ENCODE measurements around the gene ZNF385B. TPM values are rescaled to one million over a fixed set of nuclear protein-coding genes. Genes with fewer than 3 reads are reported as not detected.

ZNF385B gene
- total RNA-seq, 1 experiment from 2014 or later, result 9.3 TPM

DNA sequence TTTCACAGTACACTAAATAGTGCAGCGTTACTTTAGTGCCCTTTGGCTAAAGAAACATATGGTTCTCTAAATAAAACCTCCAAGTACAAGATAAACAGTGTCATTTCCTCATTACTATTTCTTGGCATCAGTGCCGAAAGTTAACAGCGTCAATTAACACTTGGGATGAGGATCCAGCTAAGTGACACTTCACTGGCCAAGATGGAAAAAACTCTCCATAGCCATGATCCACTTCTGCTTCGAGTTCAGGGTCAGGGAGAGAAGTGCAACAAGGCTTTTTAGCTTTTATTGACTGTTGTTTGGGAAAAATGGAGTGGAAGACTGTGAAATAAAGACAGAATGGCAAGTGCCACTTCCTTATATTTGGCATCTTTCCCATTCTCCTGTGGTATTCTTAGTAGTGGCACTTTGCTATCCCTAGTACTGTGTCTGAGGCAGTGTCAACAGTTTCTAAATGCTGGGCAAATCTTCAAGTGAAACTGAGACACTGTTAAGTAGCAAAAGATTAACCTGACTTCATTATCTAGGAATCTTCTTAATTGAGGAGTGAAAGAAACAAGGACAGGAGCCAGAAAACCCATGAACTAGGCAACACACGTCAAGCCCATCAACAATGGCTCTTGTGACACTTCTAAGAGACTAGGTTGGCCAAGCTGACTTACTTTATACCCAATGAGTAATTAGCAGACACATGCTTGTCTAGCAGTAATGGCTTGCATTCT, 374.2 kb downstream of the ZNF385B start:
- DNase-seq (ENCODE audit: low read depth, low spot score) (no peak), ATAC-seq (no peak)
- no TSS peak for BruUV-seq (replicated peaks)
- no peak overlapping the region for H3K4me3 ChIP-seq (replicated peaks in 1 of 2; ENCODE audit: low read depth in 1 of 2, low read length in 2 of 2)
- H3K27ac ChIP-seq (ENCODE audit: low read depth, low read length), result no peak overlapping the region
- POLR2A ChIA-PET, result no interaction called here
- RAD21 ChIA-PET (ENCODE audit: low non-redundant PET in 1 of 2, low total read pairs in 2 of 2, uncharacterized antibody in 2 of 2, unreplicated experiment in 2 of 2), result no interaction called here
- H4K20me1 ChIP-seq (ENCODE audit: insufficient read depth), result no peaks in the 10 kb centered on the region
- intact Hi-C loops (cut with micrococcal nuclease), result no loop called here
- H3K36me3 ChIP-seq (ENCODE audit: control insufficient read depth in 1 of 2, insufficient read depth in 2 of 2, low read length in 2 of 2), result no peaks in the 10 kb centered on the region
- H3K4me1 ChIP-seq (ENCODE audit: control insufficient read depth in 1 of 2, insufficient read depth in 2 of 2, low read length in 2 of 2), result no peaks in the 10 kb centered on the region
- CTCF ChIA-PET, result no interaction called here
- no peaks in the 10 kb centered on the region for H3K79me2 ChIP-seq (ENCODE audit: insufficient read depth, low read length)
- 0 out of 2 replicates have a peak, but pooled peaks cover 4% of the 10 kb centered on the region for H3K9me2 ChIP-seq (ENCODE audit: insufficient read depth)
- no peak for TF ChIP-seq POLR2AphosphoS5 (IDR thresholded peaks at IDR 0.05; ENCODE audit: low read depth, low read length)
- TF ChIP-seq CEBPB (IDR thresholded peaks at IDR 0.05; ENCODE audit: low read depth), result no peak
- TF ChIP-seq RAD21 (IDR thresholded peaks at IDR 0.05; ENCODE audit: low read depth), result no peak
- TF ChIP-seq, protein P1, sequence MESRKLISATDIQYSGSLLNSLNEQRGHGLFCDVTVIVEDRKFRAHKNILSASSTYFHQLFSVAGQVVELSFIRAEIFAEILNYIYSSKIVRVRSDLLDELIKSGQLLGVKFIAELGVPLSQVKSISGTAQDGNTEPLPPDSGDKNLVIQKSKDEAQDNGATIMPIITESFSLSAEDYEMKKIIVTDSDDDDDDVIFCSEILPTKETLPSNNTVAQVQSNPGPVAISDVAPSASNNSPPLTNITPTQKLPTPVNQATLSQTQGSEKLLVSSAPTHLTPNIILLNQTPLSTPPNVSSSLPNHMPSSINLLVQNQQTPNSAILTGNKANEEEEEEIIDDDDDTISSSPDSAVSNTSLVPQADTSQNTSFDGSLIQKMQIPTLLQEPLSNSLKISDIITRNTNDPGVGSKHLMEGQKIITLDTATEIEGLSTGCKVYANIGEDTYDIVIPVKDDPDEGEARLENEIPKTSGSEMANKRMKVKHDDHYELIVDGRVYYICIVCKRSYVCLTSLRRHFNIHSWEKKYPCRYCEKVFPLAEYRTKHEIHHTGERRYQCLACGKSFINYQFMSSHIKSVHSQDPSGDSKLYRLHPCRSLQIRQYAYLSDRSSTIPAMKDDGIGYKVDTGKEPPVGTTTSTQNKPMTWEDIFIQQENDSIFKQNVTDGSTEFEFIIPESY (IDR thresholded peaks at IDR 0.05; ENCODE audit: extremely low read depth, insufficient replicate concordance, low read length), result no peak
- TF ChIP-seq, protein P2, sequence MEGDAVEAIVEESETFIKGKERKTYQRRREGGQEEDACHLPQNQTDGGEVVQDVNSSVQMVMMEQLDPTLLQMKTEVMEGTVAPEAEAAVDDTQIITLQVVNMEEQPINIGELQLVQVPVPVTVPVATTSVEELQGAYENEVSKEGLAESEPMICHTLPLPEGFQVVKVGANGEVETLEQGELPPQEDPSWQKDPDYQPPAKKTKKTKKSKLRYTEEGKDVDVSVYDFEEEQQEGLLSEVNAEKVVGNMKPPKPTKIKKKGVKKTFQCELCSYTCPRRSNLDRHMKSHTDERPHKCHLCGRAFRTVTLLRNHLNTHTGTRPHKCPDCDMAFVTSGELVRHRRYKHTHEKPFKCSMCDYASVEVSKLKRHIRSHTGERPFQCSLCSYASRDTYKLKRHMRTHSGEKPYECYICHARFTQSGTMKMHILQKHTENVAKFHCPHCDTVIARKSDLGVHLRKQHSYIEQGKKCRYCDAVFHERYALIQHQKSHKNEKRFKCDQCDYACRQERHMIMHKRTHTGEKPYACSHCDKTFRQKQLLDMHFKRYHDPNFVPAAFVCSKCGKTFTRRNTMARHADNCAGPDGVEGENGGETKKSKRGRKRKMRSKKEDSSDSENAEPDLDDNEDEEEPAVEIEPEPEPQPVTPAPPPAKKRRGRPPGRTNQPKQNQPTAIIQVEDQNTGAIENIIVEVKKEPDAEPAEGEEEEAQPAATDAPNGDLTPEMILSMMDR (IDR thresholded peaks at IDR 0.05 in 2 of 3, conservative IDR thresholded peaks at IDR 0.05 in 1 of 3; ENCODE audit: borderline replicate concordance in 1 of 3, insufficient read depth in 1 of 3, low read depth in 2 of 3, low read length in 2 of 3), result no peak
- TF ChIP-seq ZFX (IDR thresholded peaks at IDR 0.05), result no peak
- TF ChIP-seq FOSL1 (IDR thresholded peaks at IDR 0.05; ENCODE audit: low read depth), result no peak
- TF ChIP-seq SRF (IDR thresholded peaks at IDR 0.05; ENCODE audit: low read depth), result no peak
- no peak for TF ChIP-seq POLR2A (IDR thresholded peaks at IDR 0.05; ENCODE audit: borderline replicate concordance, extremely low read depth, insufficient read depth, insufficient read length)
- TF ChIP-seq, protein P3, sequence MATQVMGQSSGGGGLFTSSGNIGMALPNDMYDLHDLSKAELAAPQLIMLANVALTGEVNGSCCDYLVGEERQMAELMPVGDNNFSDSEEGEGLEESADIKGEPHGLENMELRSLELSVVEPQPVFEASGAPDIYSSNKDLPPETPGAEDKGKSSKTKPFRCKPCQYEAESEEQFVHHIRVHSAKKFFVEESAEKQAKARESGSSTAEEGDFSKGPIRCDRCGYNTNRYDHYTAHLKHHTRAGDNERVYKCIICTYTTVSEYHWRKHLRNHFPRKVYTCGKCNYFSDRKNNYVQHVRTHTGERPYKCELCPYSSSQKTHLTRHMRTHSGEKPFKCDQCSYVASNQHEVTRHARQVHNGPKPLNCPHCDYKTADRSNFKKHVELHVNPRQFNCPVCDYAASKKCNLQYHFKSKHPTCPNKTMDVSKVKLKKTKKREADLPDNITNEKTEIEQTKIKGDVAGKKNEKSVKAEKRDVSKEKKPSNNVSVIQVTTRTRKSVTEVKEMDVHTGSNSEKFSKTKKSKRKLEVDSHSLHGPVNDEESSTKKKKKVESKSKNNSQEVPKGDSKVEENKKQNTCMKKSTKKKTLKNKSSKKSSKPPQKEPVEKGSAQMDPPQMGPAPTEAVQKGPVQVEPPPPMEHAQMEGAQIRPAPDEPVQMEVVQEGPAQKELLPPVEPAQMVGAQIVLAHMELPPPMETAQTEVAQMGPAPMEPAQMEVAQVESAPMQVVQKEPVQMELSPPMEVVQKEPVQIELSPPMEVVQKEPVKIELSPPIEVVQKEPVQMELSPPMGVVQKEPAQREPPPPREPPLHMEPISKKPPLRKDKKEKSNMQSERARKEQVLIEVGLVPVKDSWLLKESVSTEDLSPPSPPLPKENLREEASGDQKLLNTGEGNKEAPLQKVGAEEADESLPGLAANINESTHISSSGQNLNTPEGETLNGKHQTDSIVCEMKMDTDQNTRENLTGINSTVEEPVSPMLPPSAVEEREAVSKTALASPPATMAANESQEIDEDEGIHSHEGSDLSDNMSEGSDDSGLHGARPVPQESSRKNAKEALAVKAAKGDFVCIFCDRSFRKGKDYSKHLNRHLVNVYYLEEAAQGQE (IDR thresholded peaks at IDR 0.05; ENCODE audit: low read depth), result no peak
- no peak for TF ChIP-seq TCF7L2 (IDR thresholded peaks at IDR 0.05; ENCODE audit: borderline replicate concordance, extremely low read depth, insufficient read depth, insufficient read length)
- no peak for TF ChIP-seq SP1 (IDR thresholded peaks at IDR 0.05; ENCODE audit: low read depth)
- TF ChIP-seq, protein P4, sequence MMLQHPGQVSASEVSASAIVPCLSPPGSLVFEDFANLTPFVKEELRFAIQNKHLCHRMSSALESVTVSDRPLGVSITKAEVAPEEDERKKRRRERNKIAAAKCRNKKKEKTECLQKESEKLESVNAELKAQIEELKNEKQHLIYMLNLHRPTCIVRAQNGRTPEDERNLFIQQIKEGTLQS (IDR thresholded peaks at IDR 0.05), result no peak
- no peak for TF ChIP-seq JUND (IDR thresholded peaks at IDR 0.05)
- no peak for TF ChIP-seq ELF1 (IDR thresholded peaks at IDR 0.05; ENCODE audit: borderline replicate concordance, low read depth)
- no peak for TF ChIP-seq EZH2phosphoT487 (IDR thresholded peaks at IDR 0.05; ENCODE audit: borderline replicate concordance)
- no peak for TF ChIP-seq EZH2 (IDR thresholded peaks at IDR 0.05)
- H3K9ac ChIP-seq (ENCODE audit: low read length), result no peak overlapping the region
- H3K4me2 ChIP-seq (ENCODE audit: low read length), result no peak overlapping the region
- H2AFZ ChIP-seq (ENCODE audit: low read depth, low read length, poor library complexity, severe bottlenecking), result no peak overlapping the region
- H3K27me3 ChIP-seq (ENCODE audit: insufficient read depth, low read length), result no peaks in the 10 kb centered on the region
- no peaks in the 10 kb centered on the region for H3K9me3 ChIP-seq (ENCODE audit: control insufficient read depth in 1 of 2, insufficient read depth in 1 of 2, low read depth in 1 of 2, low read length in 2 of 2)

All from HCT116 (cell line).